ENCODE results near the gene RBBP4. TPM values are rescaled to one million over a fixed set of nuclear protein-coding genes. Genes with fewer than 3 reads are reported as not detected.

Gene RBBP4
- polyA plus RNA-seq, 1 donor from 2014 or later, result 270 TPM

DNA sequence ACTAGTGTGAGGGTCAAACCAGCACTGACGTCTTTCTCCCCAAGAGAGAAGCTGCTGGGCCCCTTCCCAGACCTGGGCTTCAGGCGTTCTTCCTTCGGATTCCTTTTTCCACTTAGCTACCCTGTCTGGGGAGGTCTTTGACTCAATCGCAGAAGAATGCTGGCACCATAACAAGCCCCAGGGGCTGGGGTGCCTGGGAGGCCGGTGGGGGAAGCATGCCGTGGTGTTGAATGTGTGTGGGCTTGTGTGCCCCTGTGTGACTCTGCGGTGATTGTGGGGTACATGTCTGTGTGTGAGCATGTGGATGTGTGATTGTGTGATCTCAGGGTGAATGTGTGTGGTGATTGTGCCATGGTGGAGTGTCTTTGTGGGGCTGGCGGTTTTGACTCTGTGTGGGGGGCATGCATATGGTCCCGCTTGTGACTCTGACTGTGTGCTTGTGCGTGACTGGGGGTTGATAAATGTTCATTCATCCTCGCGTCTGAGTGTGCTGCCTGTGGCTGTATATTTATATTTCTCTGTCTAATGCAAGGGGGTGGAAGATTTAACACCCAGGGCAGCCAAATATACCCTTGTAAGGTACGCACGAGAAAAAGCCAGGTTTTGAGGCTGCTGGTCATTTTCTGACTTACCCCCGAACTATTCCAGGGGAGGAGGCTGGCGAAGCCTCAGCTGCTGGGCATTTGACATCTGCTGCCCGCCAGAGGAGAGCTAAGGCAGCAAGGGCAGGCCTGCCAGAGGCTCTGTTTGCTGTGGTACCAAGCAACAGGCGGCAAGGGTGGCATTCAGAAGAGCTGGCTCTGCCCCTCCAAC is 52.7 kb downstream of the RBBP4 start:
- no peak overlapping the region for H3K4me2 ChIP-seq (ENCODE audit: low read length)
- H3K9me2 ChIP-seq (ENCODE audit: insufficient read depth, low read length), result no peaks in the 10 kb centered on the region
- H3K79me2 ChIP-seq (replicated peaks; ENCODE audit: insufficient read depth, low read length), result no peaks in the 10 kb centered on the region
- H3K4me3 ChIP-seq (ENCODE audit: low read length), result no peak overlapping the region
- no peaks in the 10 kb centered on the region for H3F3A ChIP-seq (ENCODE audit: insufficient read depth, low read length, poor library complexity, severe bottlenecking)
- no peaks in the 10 kb centered on the region for H3K36me3 ChIP-seq (ENCODE audit: insufficient read depth, low read length)
- H4K20me1 ChIP-seq (ENCODE audit: insufficient read depth), result no peaks in the 10 kb centered on the region
- no peaks in the 10 kb centered on the region for H3K9me3 ChIP-seq (ENCODE audit: low read length)
- H3K27ac ChIP-seq (ENCODE audit: low read length), result no peak overlapping the region
- TF ChIP-seq EZH2 (IDR thresholded peaks at IDR 0.05; ENCODE audit: borderline replicate concordance, insufficient read depth, low read length, poor library complexity, severe bottlenecking) (no peak), POLR2AphosphoS5 (IDR thresholded peaks at IDR 0.05) (no peak), EP300 (conservative IDR thresholded peaks at IDR 0.05; ENCODE audit: poor library complexity, severe bottlenecking) (no peak), TAF1 (IDR thresholded peaks at IDR 0.05; ENCODE audit: low read depth) (no peak), SMC3 (conservative IDR thresholded peaks at IDR 0.05; ENCODE audit: poor library complexity) (no peak), RAD21 (conservative IDR thresholded peaks at IDR 0.05) (no peak), MXI1 (conservative IDR thresholded peaks at IDR 0.05; ENCODE audit: poor library complexity, severe bottlenecking) (no peak)
- TF ChIP-seq, protein P1, sequence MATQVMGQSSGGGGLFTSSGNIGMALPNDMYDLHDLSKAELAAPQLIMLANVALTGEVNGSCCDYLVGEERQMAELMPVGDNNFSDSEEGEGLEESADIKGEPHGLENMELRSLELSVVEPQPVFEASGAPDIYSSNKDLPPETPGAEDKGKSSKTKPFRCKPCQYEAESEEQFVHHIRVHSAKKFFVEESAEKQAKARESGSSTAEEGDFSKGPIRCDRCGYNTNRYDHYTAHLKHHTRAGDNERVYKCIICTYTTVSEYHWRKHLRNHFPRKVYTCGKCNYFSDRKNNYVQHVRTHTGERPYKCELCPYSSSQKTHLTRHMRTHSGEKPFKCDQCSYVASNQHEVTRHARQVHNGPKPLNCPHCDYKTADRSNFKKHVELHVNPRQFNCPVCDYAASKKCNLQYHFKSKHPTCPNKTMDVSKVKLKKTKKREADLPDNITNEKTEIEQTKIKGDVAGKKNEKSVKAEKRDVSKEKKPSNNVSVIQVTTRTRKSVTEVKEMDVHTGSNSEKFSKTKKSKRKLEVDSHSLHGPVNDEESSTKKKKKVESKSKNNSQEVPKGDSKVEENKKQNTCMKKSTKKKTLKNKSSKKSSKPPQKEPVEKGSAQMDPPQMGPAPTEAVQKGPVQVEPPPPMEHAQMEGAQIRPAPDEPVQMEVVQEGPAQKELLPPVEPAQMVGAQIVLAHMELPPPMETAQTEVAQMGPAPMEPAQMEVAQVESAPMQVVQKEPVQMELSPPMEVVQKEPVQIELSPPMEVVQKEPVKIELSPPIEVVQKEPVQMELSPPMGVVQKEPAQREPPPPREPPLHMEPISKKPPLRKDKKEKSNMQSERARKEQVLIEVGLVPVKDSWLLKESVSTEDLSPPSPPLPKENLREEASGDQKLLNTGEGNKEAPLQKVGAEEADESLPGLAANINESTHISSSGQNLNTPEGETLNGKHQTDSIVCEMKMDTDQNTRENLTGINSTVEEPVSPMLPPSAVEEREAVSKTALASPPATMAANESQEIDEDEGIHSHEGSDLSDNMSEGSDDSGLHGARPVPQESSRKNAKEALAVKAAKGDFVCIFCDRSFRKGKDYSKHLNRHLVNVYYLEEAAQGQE (IDR thresholded peaks at IDR 0.05; ENCODE audit: borderline replicate concordance), result no peak
- H3K9ac ChIP-seq (ENCODE audit: low read length), result no peak overlapping the region
- H2AFZ ChIP-seq (ENCODE audit: low read depth, low read length), result no peak overlapping the region
- peaks cover 30% of the 10 kb centered on the region for H3K27me3 ChIP-seq (ENCODE audit: insufficient read depth, low read depth, low read length)

DNA sequence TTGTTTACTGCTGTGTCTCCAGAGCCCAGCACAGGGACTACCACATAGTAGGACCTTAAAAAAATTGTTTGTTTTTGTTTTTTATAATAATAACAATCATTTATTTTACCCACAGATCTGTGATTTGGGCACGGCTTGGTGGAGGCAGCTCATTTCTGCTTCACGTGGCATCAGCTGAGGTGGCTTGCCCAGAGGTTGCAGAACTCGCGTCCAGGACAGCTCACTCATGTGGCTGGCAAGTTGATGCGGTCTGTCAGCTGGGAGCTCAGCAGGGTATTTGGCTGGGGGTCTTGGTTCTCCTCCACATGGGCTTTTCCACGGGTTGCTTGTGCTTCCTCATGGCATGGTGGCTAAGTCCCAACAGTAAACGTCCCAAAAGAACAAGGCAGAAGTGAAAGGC is 54.5 kb downstream of the RBBP4 start:
- H2AFZ ChIP-seq (ENCODE audit: low read depth, low read length), result no peak overlapping the region
- no peak overlapping the region for H3K4me2 ChIP-seq (ENCODE audit: low read length)
- no peaks in the 10 kb centered on the region for H3K9me3 ChIP-seq (ENCODE audit: low read length)
- H3K27ac ChIP-seq (ENCODE audit: low read length), result no peak overlapping the region
- H3K79me2 ChIP-seq (replicated peaks; ENCODE audit: insufficient read depth, low read length), result no peaks in the 10 kb centered on the region
- H3K27me3 ChIP-seq (ENCODE audit: insufficient read depth, low read depth, low read length), result peaks cover 30% of the 10 kb centered on the region
- no peak overlapping the region for H3K4me3 ChIP-seq (ENCODE audit: low read length)
- no peaks in the 10 kb centered on the region for H3K36me3 ChIP-seq (ENCODE audit: insufficient read depth, low read length)
- H3K9me2 ChIP-seq (ENCODE audit: insufficient read depth, low read length), result no peaks in the 10 kb centered on the region
- H3K9ac ChIP-seq (ENCODE audit: low read length), result no peak overlapping the region
- TF ChIP-seq MXI1 (conservative IDR thresholded peaks at IDR 0.05; ENCODE audit: poor library complexity, severe bottlenecking) (no peak), EZH2 (IDR thresholded peaks at IDR 0.05; ENCODE audit: borderline replicate concordance, insufficient read depth, low read length, poor library complexity, severe bottlenecking) (no peak), POLR2AphosphoS5 (IDR thresholded peaks at IDR 0.05) (no peak), EP300 (conservative IDR thresholded peaks at IDR 0.05; ENCODE audit: poor library complexity, severe bottlenecking) (no peak), TAF1 (IDR thresholded peaks at IDR 0.05; ENCODE audit: low read depth) (no peak)
- TF ChIP-seq, protein P1 (IDR thresholded peaks at IDR 0.05; ENCODE audit: borderline replicate concordance), result no peak
- no peaks in the 10 kb centered on the region for H4K20me1 ChIP-seq (ENCODE audit: insufficient read depth)
- no peaks in the 10 kb centered on the region for H3F3A ChIP-seq (ENCODE audit: insufficient read depth, low read length, poor library complexity, severe bottlenecking)
